NT2/D1 (cell line): ENCODE measurements around the gene VPS26A.

Experiments
- SUZ12 ChIP-seq: IDR thresholded peaks from 2 replicates; pipeline ENCODE4 v1.6.1; 2011; ENCODE audit not compliant: insufficient read length, insufficient read depth; ENCODE audit errors: extremely low read depth
- YY1 ChIP-seq: IDR thresholded peaks from 2 replicates; pipeline ENCODE4 v1.6.1; 2011; ENCODE audit not compliant: insufficient read length, insufficient read depth
- ZNF274 ChIP-seq: IDR thresholded peaks from 2 replicates; pipeline ENCODE4 v1.6.1; 2011; ENCODE audit warnings: mild to moderate bottlenecking, low read depth, low read length

DNA sequence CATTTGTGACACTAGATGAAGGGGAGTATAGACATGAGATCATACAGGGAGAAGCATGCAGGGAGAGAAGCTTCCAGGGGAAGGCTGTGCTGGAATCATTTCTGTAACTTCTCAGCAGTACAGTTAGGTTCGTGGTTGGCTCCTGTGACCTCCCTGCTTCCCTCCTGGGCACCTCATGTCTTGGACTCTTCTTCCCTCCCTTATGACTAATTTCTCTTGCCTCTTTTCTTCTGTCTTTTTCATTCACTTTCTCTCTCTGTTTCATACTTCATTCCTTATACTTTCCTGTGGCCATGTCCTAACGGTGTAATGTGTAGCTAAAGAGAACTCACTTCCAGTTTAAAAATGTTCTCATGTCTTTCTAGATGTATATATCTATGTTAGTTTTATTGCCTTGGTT, 77.1 kb downstream of the VPS26A start:
- TF ChIP-seq YY1 = no peak
- TF ChIP-seq ZNF274 = no peak
- TF ChIP-seq SUZ12 = no peak
